ENCODE measurements around the gene ZBTB43.

DNA sequence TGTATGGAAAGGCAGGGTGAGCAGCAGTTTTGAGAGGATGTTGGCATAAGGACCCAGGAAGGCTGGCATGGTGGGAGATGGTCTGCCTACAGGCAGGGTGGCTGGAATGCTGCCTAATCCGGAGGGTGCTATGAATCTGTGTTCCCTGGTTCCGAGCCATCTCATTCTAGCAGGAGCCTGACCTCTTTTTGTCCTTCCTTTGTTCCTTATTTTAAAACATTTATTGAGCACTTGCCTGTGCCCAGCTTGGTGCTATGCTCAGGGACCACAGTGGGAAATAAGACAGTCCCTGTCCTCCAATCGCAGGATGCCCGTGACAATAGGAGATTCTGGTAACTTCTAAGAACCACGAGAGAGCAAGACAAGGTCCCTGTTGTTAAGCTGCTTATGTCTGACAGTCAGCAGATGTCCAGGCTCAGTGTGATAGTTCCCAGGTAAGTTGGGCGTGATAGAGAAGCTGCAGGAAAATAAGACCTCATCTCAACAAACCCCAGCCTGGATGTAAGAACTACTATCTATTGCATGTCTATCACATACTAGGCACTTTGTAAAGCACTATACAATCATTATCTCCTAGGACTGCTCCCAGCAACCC lies 46.5 kb downstream of the ZBTB43 start:
- TF ChIP-seq CTCF (conservative IDR thresholded peaks at IDR 0.05; ENCODE audit: low read length) = no peak
- TF ChIP-seq EZH2phosphoT487 (IDR thresholded peaks at IDR 0.05; ENCODE audit: borderline replicate concordance) = no peak
